Fibroblast of lung (primary cell): ENCODE data around the gene FN3K. TPM values are rescaled to one million over a fixed set of nuclear protein-coding genes. Genes with fewer than 3 reads are reported as not detected.
"Not testable (repeated sequence)": the region's sequence is repeated elsewhere in the genome, so short reads cannot be mapped to it uniquely, and the experiment has no call there.

Experiments used
- DNase-seq, 2 donors: peaks; one replicate each; pipeline versions ENCODE4 v3.0.0 to v3.0.0-alpha.2; 2010; ENCODE audit warnings: low read depth in 2 of 2
- H2AFZ ChIP-seq: 2 replicates; pipeline ENCODE4 v1.5.1; 2012; ENCODE audit warnings: low read length, control low read depth, inconsistent platforms
- H3K27ac ChIP-seq: 2 replicates; pipeline ENCODE4 v1.5.1; 2011; ENCODE audit warnings: low read length, control low read depth; ENCODE audit not compliant: insufficient read depth
- H3K27me3 ChIP-seq: 2 replicates; pipeline ENCODE4 v1.5.1; 2011; ENCODE audit warnings: mild to moderate bottlenecking, low read length; ENCODE audit not compliant: control insufficient read depth, insufficient read depth
- H3K36me3 ChIP-seq: 2 replicates; pipeline ENCODE4 v1.5.1; 2011; ENCODE audit warnings: low read length; ENCODE audit not compliant: control insufficient read depth, insufficient read depth
- H3K4me1 ChIP-seq: 2 replicates; pipeline ENCODE4 v1.5.1; 2011; ENCODE audit warnings: low read length; ENCODE audit not compliant: control insufficient read depth, insufficient read depth; ENCODE audit errors: extremely low read depth
- H3K4me2 ChIP-seq: 2 replicates; pipeline ENCODE4 v1.5.1; 2011; ENCODE audit warnings: low read length, control low read depth; ENCODE audit not compliant: insufficient read depth; ENCODE audit errors: extremely low read depth
- H3K4me3 ChIP-seq, 4 experiments: fragments of 200-600 bp in 1 of 4; sonication (generic) in 1 of 4; replicated peaks in 1 of 4; 2 replicates each; pipeline ENCODE4 v1.5.1; 2011 to 2016; ENCODE audit warnings: low read length in 4 of 4, low read depth in 3 of 4, mild to moderate bottlenecking in 3 of 4, control low read depth in 2 of 4, inconsistent platforms in 1 of 4, mixed read lengths in 1 of 4; ENCODE audit not compliant: insufficient read depth in 1 of 4; ENCODE audit errors: control extremely low read depth in 1 of 4
- H3K79me2 ChIP-seq: 2 replicates; pipeline ENCODE4 v1.5.1; 2012; ENCODE audit warnings: mild to moderate bottlenecking, low read length, inconsistent platforms; ENCODE audit not compliant: control insufficient read depth, insufficient read depth
- H3K9ac ChIP-seq: 2 replicates; pipeline ENCODE4 v1.5.1; 2011; ENCODE audit warnings: mild to moderate bottlenecking, low read length, control low read depth; ENCODE audit not compliant: insufficient read depth
- H3K9me3 ChIP-seq: 2 replicates; pipeline ENCODE4 v1.5.1; 2012; ENCODE audit warnings: low read depth, low read length; ENCODE audit not compliant: control insufficient read depth, insufficient read depth
- H4K20me1 ChIP-seq: 2 replicates; pipeline ENCODE4 v1.5.1; 2011; ENCODE audit warnings: low read length; ENCODE audit not compliant: control insufficient read depth, insufficient read depth; ENCODE audit errors: extremely low read depth
- CTCF ChIP-seq, 2 donors: IDR thresholded peaks in 1 of 2; conservative IDR thresholded peaks in 1 of 2; 1 replicate in 1 of 2; 2 replicates in 1 of 2; pipeline ENCODE4 v1.5.1; 2011 to 2012; ENCODE audit warnings: low read length in 2 of 2, control low read depth in 1 of 2, inconsistent platforms in 1 of 2, low read depth in 1 of 2, mild to moderate bottlenecking in 1 of 2
- EZH2 ChIP-seq: IDR thresholded peaks from 2 replicates; pipeline ENCODE4 v1.5.1; 2012; ENCODE audit warnings: low read length, control low read depth, mild to moderate bottlenecking; ENCODE audit errors: missing control alignments
- polyA plus RNA-seq, 2 donors: library from polyadenylated mRNA; depleted of rRNA in 1 of 2; stranded (reverse) in 1 of 2; unstranded in 1 of 2; fragments of >200 nt; gene quantifications; 2 replicates each; pipeline ENCODE4 v1.2.1, GENCODE V29; 2011 to 2012; ENCODE audit warnings: missing spikeins in 1 of 2
- total RNA-seq: library from RNA; depleted of rRNA; stranded (reverse); fragments of >200 nt; gene quantifications from 2 replicates; pipeline ENCODE4 v1.2.1, GENCODE V29; 2014

Gene FN3K
- total and polyA plus RNA-seq, 2 donors (not counting 1 experiment from before 2014, with no cell fraction given) = 0.61 to 8.9 TPM

GRCh38 chr17:82782657-82783207 lies 47.3 kb downstream of the FN3K start:
- H3K9ac ChIP-seq = no peak overlapping the region
- H3K27me3 ChIP-seq = no peaks in the 10 kb centered on the region
- no peaks in the 10 kb centered on the region for H3K9me3 ChIP-seq
- H3K36me3 ChIP-seq = peaks cover 12% of the 10 kb centered on the region
- H3K27ac ChIP-seq = no peak overlapping the region
- H3K4me3 ChIP-seq = no peak overlapping the region
- no peak overlapping the region for H3K4me2 ChIP-seq
- no peak overlapping the region for H2AFZ ChIP-seq
- no peaks in the 10 kb centered on the region for H4K20me1 ChIP-seq
- TF ChIP-seq EZH2 = no peak
- TF ChIP-seq CTCF (conservative IDR thresholded peaks at IDR 0.05 in 1 of 2, IDR thresholded peaks at IDR 0.05 in 1 of 2; ENCODE audit: low read depth in 1 of 2, low read length in 2 of 2) = no peak
- no peaks in the 10 kb centered on the region for H3K79me2 ChIP-seq
- no peak for DNase-seq
- peaks cover 2% of the 10 kb centered on the region for H3K4me1 ChIP-seq

DNA sequence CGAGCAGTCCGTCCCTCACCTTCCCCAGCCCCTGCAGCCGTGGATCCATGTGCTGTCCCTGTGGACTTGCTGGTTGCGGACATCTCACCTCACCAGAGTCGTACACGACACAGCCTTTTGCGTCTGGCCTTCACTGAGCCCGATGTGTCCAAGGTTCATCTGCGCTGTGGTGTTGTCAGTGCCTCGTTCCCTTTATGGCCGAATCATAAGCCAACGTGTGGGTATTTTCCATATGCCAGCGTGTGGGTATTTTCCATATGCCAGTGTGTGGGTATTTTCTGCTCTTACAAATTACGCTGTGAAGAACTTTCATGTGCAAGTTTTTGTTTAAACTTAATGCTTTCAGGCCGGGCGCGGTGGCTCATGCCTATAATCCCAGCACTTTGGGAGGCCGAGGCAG lies 48.1 kb downstream of the FN3K start:
- Histone ChIP-seq H3K4me2 (no peak overlapping the region), H3K36me3 (peaks cover 12% of the 10 kb centered on the region), H2AFZ (no peak overlapping the region), H3K27ac (no peak overlapping the region), H3K79me2 (no peaks in the 10 kb centered on the region), H4K20me1 (no peaks in the 10 kb centered on the region), H3K27me3 (no peaks in the 10 kb centered on the region), H3K9me3 (no peaks in the 10 kb centered on the region), H3K9ac (no peak overlapping the region), H3K4me3 (no peak overlapping the region), H3K4me1 (peaks cover 2% of the 10 kb centered on the region)
- DNase-seq = no peak
- no peak for TF ChIP-seq CTCF (conservative IDR thresholded peaks at IDR 0.05 in 1 of 2, IDR thresholded peaks at IDR 0.05 in 1 of 2; ENCODE audit: low read depth in 1 of 2, low read length in 2 of 2)
- no peak for TF ChIP-seq EZH2

DNA sequence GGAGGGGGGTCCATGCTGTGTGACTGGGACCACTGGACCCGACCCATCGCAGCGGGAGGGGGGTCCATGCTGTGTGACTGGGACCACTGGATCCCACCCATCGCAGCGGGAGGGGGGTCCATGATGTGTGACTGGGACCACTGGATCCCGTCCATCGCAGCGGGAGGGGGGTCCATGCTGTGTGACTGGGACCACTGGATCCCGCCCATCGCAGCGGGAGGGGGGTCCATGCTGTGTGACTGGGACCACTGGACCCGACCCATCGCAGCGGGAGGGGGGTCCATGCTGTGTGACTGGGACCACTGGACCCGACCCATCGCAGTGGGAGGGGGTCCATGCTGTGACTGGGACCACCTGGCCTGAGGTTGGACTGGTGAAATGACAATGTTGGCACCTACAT lies 50.2 kb downstream of the FN3K start:
- DNase-seq, H3K4me1 ChIP-seq, H3K4me2 ChIP-seq, H2AFZ ChIP-seq, H3K27ac ChIP-seq, H3K9ac ChIP-seq, H3K4me3 ChIP-seq, H3K27me3 ChIP-seq, H4K20me1 ChIP-seq, H3K79me2 ChIP-seq, H3K9me3 ChIP-seq: not testable (repeated sequence)
- H3K36me3 ChIP-seq = peaks cover 12% of the 10 kb centered on the region
